BLaER1 (cell line): ENCODE data around the gene TELO2.

Source experiments
- H3K27ac ChIP-seq: shearing (Covaris generic); formaldehyde crosslinking; 2 replicates; pipeline ENCODE4 v1.8.1; 2022
- H3K27me3 ChIP-seq: shearing (Covaris generic); formaldehyde crosslinking; 2 replicates; pipeline ENCODE4 v1.8.1; 2022
- H3K36me3 ChIP-seq: shearing (Covaris generic); formaldehyde crosslinking; 2 replicates; pipeline ENCODE4 v1.8.1; 2022
- H3K4me1 ChIP-seq: shearing (Covaris generic); formaldehyde crosslinking; 2 replicates; pipeline ENCODE4 v1.8.1; 2022
- H3K4me2 ChIP-seq: shearing (Covaris generic); formaldehyde crosslinking; 2 replicates; pipeline ENCODE4 v1.8.1; 2022
- H3K4me3 ChIP-seq: shearing (Covaris generic); formaldehyde crosslinking; 2 replicates; pipeline ENCODE4 v1.8.1; 2022
- H3K9ac ChIP-seq: shearing (Covaris generic); formaldehyde crosslinking; 2 replicates; pipeline ENCODE4 v1.8.1; 2022
- H3K9me3 ChIP-seq: shearing (Covaris generic); formaldehyde crosslinking; 2 replicates; pipeline ENCODE4 v1.8.1; 2022
- H4K20me1 ChIP-seq: shearing (Covaris generic); formaldehyde crosslinking; 2 replicates; pipeline ENCODE4 v1.8.1; 2022
- Cebpa-rat ChIP-seq: shearing (Covaris generic); IDR thresholded peaks from 2 replicates; pipeline ENCODE4 v1.8.1; 2022

Gene TELO2

GRCh38 chr16:1511662-1512569 lies 18.8 kb downstream of the TELO2 start:
- Histone ChIP-seq H3K4me3 (no peak overlapping the region), H4K20me1 (peaks cover 35% of the 10 kb centered on the region), H3K36me3 (peaks cover 69% of the 10 kb centered on the region), H3K4me1 (peaks cover 27% of the 10 kb centered on the region), H3K27me3 (no peaks in the 10 kb centered on the region), H3K4me2 (no peak overlapping the region), H3K9me3 (peaks cover 22% of the 10 kb centered on the region), H3K9ac (no peak overlapping the region), H3K27ac (no peak overlapping the region)
- TF ChIP-seq Cebpa-rat = no peak

GRCh38 chr16:1512774-1513173 lies 19.6 kb downstream of the TELO2 start:
- Histone ChIP-seq H3K27ac (no peak overlapping the region), H3K36me3 (peaks cover 61% of the 10 kb centered on the region), H4K20me1 (peaks cover 30% of the 10 kb centered on the region), H3K4me2 (no peak overlapping the region), H3K9ac (no peak overlapping the region), H3K4me3 (no peak overlapping the region), H3K27me3 (no peaks in the 10 kb centered on the region), H3K4me1 (peaks cover 27% of the 10 kb centered on the region), H3K9me3 (peaks cover 22% of the 10 kb centered on the region)
- TF ChIP-seq Cebpa-rat = no peak

- Histone ChIP-seq H3K9me3 (peaks cover 22% of the 10 kb centered on the region), H3K4me1 (peaks cover 12% of the 10 kb centered on the region), H3K27me3 (no peaks in the 10 kb centered on the region), H4K20me1 (peaks cover 20% of the 10 kb centered on the region), H3K27ac (no peak overlapping the region), H3K36me3 (peaks cover 51% of the 10 kb centered on the region), H3K9ac (no peak overlapping the region), H3K4me3 (no peak overlapping the region), H3K4me2 (no peak overlapping the region)
- no peak for TF ChIP-seq Cebpa-rat
Observed at GRCh38 chr16:1514507-1514906, 21.3 kb downstream of the TELO2 start.

- no peak overlapping the region for H3K4me3 ChIP-seq
- H3K4me1 ChIP-seq = no peaks in the 10 kb centered on the region
- H3K36me3 ChIP-seq = peaks cover 25% of the 10 kb centered on the region
- no peak overlapping the region for H3K4me2 ChIP-seq
- TF ChIP-seq Cebpa-rat = no peak
- H4K20me1 ChIP-seq = no peaks in the 10 kb centered on the region
- H3K9me3 ChIP-seq = peaks cover 17% of the 10 kb centered on the region
- H3K9ac ChIP-seq = no peak overlapping the region
- no peak overlapping the region for H3K27ac ChIP-seq
- no peaks in the 10 kb centered on the region for H3K27me3 ChIP-seq
Observed at GRCh38 chr16:1518626-1519135, 25.5 kb downstream of the TELO2 start.

- Histone ChIP-seq H3K27ac (no peak overlapping the region), H3K9me3 (peaks cover 6% of the 10 kb centered on the region; the same call in 1 of the 2 replicates), H3K9ac (no peak overlapping the region), H3K4me3 (no peak overlapping the region), H3K27me3 (no peaks in the 10 kb centered on the region), H4K20me1 (no peaks in the 10 kb centered on the region), H3K36me3 (peaks cover 18% of the 10 kb centered on the region; the same call in 1 of the 2 replicates), H3K4me2 (no peak overlapping the region), H3K4me1 (no peaks in the 10 kb centered on the region)
- TF ChIP-seq Cebpa-rat = no peak
Observed at GRCh38 chr16:1519831-1520230, 26.7 kb downstream of the TELO2 start.

- no peak overlapping the region for H3K9ac ChIP-seq
- no peak for TF ChIP-seq Cebpa-rat
- no peak overlapping the region for H3K4me2 ChIP-seq
- no peak overlapping the region for H3K27ac ChIP-seq
- peaks cover 6% of the 10 kb centered on the region for H3K4me1 ChIP-seq
- peaks cover 18% of the 10 kb centered on the region; the same call in 1 of the 2 replicates for H3K36me3 ChIP-seq
- H3K27me3 ChIP-seq = no peaks in the 10 kb centered on the region
- H4K20me1 ChIP-seq = no peaks in the 10 kb centered on the region
- H3K9me3 ChIP-seq = no peaks in the 10 kb centered on the region
- no peak overlapping the region for H3K4me3 ChIP-seq
Observed at GRCh38 chr16:1520461-1520860, 27.3 kb downstream of the TELO2 start.

- Histone ChIP-seq H3K36me3 (peaks cover 14% of the 10 kb centered on the region; the same call in 1 of the 2 replicates), H3K9ac (no peak overlapping the region), H3K4me1 (peaks cover 33% of the 10 kb centered on the region), H3K27me3 (no peaks in the 10 kb centered on the region), H3K4me2 (no peak overlapping the region), H3K27ac (no peak overlapping the region), H3K4me3 (no peak overlapping the region), H3K9me3 (no peaks in the 10 kb centered on the region), H4K20me1 (0 out of 2 replicates have a peak, but pooled peaks cover 2% of the 10 kb centered on the region)
- TF ChIP-seq Cebpa-rat = no peak
Observed at GRCh38 chr16:1523581-1524245, 30.6 kb downstream of the TELO2 start.

- 0 out of 2 replicates have a peak, but pooled peaks cover 3% of the 10 kb centered on the region for H3K27me3 ChIP-seq
- peaks cover 14% of the 10 kb centered on the region; the same call in 1 of the 2 replicates for H3K36me3 ChIP-seq
- H3K4me2 ChIP-seq = no peak overlapping the region
- no peak for TF ChIP-seq Cebpa-rat
- peaks cover 33% of the 10 kb centered on the region for H3K4me1 ChIP-seq
- peaks cover 8% of the 10 kb centered on the region; the same call in 1 of the 2 replicates for H4K20me1 ChIP-seq
- no peaks in the 10 kb centered on the region for H3K9me3 ChIP-seq
- H3K4me3 ChIP-seq = no peak overlapping the region
- H3K27ac ChIP-seq = no peak overlapping the region
- no peak overlapping the region for H3K9ac ChIP-seq
Observed at GRCh38 chr16:1524366-1524765, 31.2 kb downstream of the TELO2 start.

GRCh38 chr16:1525871-1526607 lies 32.9 kb downstream of the TELO2 start:
- H3K4me1 ChIP-seq = peaks cover 38% of the 10 kb centered on the region

More at GRCh38 chr16:1525871-1526607, 32.9 kb downstream of the TELO2 start:
- TF ChIP-seq Cebpa-rat = no peak
- H3K36me3 ChIP-seq = no peaks in the 10 kb centered on the region; the same call in 1 of the 2 replicates
- 0 out of 2 replicates have a peak overlapping the region, but pooled peaks have one; percentile 29 for H3K9ac ChIP-seq
- H3K4me2 ChIP-seq = peak overlapping the region; percentile 92
- H3K27ac ChIP-seq = peak overlapping the region; percentile 33; the same call in 1 of the 2 replicates
- H3K9me3 ChIP-seq = no peaks in the 10 kb centered on the region
- peaks cover 25% of the 10 kb centered on the region for H4K20me1 ChIP-seq
- peaks cover 11% of the 10 kb centered on the region for H3K27me3 ChIP-seq
- peak overlapping the region; percentile 42 for H3K4me3 ChIP-seq
